ENCODE results near the gene PDCD1.
A peak's percentile ranks its signal among the peaks of the same experiment; 100 is the strongest.
"Not testable (repeated sequence)": the region's sequence is repeated elsewhere in the genome, so short reads cannot be mapped to it uniquely, and the experiment has no call there.

The PDCD1 gene

DNA sequence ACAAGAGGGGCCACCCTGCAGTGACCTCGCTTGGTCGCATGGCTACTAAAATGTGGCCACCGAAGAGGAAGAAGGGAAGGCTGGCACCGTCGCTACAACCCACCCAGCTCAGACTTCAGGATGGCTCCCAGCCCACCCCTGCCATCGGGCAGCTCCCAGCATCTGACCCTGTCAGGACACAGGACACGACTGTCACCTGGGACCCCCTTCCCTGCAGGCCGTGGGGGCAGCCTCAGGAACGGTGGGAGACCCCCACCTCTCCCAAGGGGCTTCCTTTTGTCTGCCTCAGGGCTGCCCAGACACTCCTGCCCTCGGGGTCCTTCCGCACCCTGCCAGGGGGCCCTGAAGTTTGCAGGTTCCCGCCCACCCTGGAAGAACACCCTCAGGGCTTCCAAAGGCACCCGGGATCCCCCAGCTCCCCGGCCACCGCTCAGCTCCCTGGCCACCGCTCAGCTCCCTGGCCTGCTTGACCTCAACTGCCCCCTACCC is 18.5 kb upstream of the PDCD1 start:
- no peak for DNase-seq

DNA sequence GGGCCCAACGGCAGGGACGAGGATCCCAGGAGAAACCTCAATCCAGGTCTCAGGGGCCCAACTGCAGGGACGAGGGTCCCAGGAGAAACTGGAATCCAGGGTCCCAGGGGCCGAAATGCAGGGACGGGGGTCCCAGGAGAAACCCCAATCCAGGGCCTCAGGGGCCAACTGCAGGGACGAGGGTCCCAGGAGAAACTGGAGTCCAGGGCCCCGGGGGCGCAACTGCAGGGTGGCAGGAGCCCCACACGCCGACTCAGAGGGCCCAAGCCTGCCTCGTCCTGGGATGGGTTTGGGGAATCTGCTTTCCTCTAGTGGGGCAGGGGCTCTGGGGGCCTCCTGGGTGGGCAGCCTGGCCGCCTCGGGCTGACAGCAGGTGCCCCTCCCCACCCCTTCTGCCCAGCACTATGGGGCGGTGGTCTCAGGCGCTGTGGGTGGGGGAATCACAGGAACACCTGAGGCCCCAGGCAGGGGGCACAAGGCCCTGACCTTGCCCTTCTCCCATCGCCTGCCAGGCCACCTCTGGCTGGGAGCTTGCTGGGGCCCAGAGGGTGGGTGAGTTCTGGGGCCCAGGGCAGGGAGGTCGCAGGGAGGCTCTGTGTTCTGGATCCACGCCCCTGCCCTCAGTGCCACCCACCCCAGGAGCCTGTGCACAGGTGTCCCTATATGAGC is 18.0 kb upstream of the PDCD1 start:
- DNase-seq, result no peak

GRCh38 chr2:241875754-241876527 is 17.2 kb upstream of the PDCD1 start:
- DNase-seq, result not testable (repeated sequence)

- DNase-seq, result no peak
These were observed 15.7 kb upstream of the PDCD1 start for GRCh38 chr2:241874277-241874925.

DNA sequence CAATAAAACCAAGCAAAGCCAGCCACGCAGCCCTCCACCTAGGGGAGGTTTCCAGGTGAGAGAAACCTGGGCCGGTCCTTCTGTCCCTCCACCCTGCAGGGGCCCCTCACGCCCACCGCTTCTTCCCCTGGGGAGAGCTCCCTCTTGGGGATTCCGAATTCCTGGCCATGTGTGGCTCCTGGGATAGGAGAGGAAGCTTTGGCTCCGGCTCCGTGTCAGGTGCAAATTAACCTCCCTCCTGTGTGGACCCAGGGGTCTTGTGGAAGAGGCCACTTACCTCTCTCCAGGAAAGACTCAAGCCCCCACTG is 15.1 kb upstream of the PDCD1 start:
- DNase-seq, result no peak

GRCh38 chr2:241873081-241873802 is 14.5 kb upstream of the PDCD1 start:
- no peak for DNase-seq

DNA sequence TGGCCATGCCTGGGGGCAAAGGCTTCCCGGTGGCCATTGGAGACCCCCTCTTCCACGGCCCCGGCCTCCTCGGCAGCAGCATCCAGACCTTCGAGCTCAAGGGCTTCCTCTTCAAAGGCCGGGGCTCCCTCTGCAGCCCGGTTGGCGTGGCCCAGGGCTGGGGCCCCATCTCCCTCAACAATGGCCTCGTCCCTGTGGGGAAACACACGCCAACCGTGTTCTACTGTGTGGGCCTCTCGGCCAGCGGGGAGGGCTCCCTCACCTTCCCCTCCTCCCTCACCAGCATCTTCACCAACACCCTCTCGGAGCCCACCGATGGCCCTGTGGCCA is 13.6 kb upstream of the PDCD1 start:
- no peak for DNase-seq

- DNase-seq, result no peak
These were observed 13.0 kb upstream of the PDCD1 start for GRCh38 chr2:241871538-241872312.

DNA sequence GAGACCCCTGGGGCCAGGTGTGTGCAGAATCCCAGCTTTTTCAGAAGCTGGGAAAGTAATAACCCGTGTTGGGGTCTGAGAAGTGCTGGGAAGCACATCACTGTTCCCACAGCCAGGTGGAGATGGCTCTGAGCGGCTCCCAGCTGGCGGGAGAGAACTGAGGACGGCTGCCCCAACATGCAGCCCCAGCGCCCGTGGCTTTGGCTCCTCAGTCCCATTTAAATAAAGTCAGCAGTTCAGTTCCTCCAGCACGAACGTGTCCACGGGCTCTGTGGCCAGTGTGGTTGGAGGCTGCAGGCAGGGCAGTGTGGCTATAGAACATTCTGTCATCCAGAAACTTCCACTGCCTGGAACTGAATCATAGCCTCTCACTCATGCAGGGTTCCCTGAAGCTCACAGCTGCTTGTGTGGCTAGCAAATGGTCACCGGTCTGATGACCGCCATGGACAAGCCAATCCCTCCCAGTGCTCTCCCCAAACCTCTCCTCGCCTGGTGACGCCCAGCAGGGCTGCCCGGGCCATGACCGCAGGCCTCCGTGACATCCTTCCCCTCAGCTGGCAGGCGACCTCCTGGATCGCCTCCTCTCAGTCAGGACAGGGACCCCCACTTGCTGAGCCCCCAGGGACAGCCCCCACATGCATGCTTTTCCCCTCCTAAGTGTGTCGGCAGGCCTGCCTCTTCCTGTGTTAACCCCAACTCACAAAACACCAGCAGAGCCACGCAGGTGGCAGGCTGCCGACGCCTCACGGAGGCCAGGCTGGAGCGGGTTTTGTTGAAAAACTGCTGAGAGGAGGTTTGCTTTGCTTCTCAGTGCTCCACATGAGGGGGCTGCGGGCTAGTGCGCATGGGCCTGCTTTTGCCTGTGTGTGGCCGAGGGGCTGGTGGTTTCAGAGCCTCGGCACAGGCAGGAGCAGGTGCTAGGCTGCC is 12.2 kb upstream of the PDCD1 start:
- peak in 1 of 2 experiments; percentile 36 for DNase-seq

DNA sequence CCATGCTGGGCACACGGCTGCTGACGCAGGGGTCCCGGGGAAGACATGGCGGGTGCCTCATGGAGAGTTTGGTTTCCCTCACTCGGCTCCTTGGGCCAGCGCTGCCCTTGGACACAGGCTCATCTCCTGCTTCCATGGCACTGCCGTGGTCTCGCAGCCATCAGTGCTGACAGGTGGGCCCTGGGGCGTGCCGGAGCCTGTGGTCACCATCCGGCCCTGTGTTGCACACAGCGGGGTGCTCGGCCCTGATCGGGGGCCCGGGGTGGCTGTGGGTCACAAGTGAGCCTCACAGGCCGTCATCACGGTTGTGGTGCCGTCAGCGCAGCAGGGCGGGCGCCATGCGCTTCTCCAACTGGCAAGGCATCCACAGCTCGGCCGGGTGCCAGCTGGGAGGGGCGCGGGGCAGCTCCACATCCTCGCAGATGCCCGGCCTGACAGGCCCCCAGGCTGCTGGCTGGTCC is 11.4 kb upstream of the PDCD1 start:
- peak; percentile 15 to 63 for DNase-seq

DNA sequence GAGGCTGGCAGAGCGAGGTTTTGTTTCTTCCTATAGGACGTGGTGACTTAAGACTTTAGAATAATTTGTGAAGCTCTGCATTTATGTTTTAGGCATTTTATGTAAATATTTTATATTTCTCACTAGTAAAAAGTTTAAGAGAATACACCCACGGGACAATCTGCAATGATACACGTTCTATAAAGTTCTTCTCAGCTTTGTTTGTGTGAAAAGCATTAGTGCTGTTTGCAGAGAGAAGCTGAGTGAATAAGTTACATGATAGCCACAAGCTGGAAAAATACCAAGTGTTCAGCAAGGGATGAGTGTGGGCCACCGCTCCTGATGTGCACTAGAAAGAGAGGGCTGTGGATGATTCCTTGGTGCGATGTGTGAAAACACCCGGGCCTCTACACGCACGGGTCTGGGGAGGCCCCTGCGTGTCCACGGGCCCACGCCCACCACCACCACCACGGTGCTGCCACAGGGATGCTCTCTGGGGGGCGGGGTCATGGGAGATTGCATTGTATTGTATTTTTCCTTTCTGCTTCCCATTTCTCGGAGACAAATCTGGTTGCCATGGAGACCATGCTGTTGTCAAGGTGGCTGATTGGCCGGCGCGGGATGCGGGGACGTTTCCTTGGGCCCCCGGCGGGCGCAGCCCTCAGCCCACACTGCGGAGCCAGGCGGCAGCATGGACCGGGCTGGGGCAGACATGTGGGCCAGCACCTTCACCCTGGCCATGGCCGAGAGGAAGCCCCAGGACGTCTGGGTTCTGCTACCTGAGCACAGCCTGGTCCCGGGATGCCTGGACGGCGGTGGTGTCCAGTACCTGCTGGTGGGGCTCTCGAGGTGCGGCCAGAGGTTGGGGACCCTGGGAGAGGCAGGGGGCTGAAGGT is 10.6 kb upstream of the PDCD1 start, which contains the start of gene RTP5:
RTP5 (plus strand) TSS at position 643 of the 875 bp plus-strand sequence; CDS start at position 671, 28 bp downstream.
- no peak for DNase-seq

- no peak for DNase-seq
These were observed 10.0 kb upstream of the PDCD1 start for GRCh38 chr2:241868661-241869081.

- DNase-seq, result no peak
These were observed 9.2 kb upstream of the PDCD1 start for GRCh38 chr2:241867776-241868420.

DNA sequence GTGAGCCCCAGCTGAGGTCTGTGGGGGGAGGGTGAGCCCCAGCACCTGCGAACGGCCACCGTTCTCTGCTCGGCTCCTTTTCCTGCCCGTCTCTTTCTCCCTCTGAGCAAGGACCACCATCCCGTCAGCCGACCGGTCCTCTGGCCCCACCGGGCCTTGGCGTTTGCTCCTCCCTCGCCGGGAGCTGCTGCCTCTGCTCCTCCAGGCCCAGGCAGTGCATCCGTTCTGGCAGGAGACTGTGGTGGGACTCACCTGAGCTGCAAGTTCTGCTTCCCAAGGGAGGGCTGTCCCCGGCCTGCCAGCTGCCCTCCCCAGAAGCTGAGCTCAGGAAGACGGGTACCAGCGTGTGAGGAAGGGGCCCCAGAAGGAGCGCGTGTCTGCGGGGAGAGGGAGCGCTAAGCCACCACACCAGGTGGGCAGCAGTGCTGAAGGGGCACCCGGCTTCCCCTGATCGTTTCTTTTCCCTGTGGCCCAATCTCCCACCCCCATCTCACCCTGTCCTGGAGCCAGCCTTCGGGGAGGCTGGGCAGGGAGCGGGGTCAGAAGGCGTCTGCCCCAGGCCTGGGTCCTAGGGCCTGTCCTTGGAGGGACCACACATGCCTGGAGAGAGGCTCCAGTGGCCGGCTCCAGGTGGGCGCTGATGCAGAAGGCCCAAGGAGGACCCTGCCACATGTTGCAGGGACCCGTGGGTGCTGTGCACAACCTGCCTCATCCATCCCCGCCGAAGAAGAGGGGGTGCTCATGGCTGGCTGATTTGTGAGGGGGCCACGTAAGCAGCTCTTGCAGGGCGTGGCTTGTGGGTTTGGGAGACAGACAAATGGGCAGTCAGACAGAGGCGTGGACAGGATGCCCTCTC is 8.3 kb upstream of the PDCD1 start:
- no peak for DNase-seq

GRCh38 chr2:241865957-241866789 is 7.5 kb upstream of the PDCD1 start:
- DNase-seq, result no peak

DNA sequence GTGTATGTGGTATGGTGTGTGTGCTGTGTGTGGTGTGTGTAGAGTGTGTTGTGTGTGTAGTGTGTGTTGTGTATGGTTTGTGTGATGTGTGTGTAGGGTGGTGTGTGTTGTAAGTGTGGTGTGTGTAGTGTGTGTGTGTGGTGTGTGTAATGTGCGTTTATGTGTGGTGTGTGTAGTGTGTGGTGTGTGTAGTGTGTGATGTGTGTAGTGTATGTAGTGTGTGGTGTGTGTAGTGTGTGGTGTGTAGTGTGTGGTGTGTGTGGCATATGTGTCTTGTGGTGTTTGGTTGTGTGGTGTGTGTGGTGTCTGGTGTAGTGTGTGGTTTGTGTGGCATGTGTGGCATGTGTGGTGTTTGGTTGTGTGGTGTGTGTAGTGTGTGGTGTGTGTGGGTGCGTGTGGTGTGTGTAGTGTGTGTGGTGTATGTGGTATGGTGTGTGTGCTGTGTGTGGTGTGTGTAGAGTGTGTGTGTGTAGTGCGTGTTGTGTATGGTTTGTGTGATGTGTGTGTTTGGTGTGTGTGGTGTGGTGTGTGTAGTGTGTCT is 6.8 kb upstream of the PDCD1 start:
- no peak for DNase-seq

DNA sequence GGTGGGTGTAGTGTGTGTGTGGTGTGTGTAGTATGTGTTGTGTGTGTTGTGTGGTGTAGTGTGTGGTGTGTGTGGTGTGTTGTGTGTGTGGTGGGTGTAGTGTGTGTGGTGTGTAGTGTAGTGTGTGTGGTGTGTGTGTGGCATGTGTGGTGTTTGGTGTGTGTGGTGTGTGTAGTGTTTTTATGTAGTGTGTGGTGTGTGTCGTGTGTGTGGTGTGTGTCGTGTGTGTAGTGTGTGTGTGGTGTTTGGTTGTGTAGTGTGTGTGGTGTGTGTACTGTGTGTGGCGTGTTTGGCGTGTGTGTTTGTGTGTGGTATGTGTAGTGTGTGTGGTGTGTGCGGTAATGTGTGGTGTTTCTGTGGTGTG is 6.1 kb upstream of the PDCD1 start:
- DNase-seq, result no peak

Data from NCI-H2081 (cell line).